CD4-positive, alpha-beta T cell (primary cell): ENCODE data around the gene ZNF37A. TPM values are rescaled to one million over a fixed set of nuclear protein-coding genes. Genes with fewer than 3 reads are reported as not detected.

Source experiments
- ATAC-seq: fragments of 200-7000 bp; cut with Tn5 transposase; one replicate; pipeline ENCODE4 v1.10.0; 2022; ENCODE audit warnings: mild to moderate bottlenecking; ENCODE audit not compliant: poor library complexity
- CTCF ChIA-PET: fragments of 350-600 bp; sonication (Branson Sonifier 250); formaldehyde crosslinking; loops from one replicate; lab custom pipeline; 2021; ENCODE audit warnings: antibody characterized with exemption, inconsistent platforms; lab: Charles Lee
- POLR2A ChIA-PET: fragments of 350-600 bp; sonication (Branson Sonifier 250); formaldehyde crosslinking; loops from one replicate; lab custom pipeline; 2021; ENCODE audit warnings: antibody characterized with exemption, inconsistent platforms; lab: Charles Lee
- DNase-seq, 14 experiments: peaks; one replicate each; pipeline ENCODE4 v3.0.0-alpha.2; 2013 to 2020; ENCODE audit warnings: mixed read lengths in 2 of 14
- H3K27ac ChIP-seq, 2 donors: one replicate each; pipeline versions ENCODE4 v1.5.1 to v1.7.0; 2013; ENCODE audit warnings: low read length in 2 of 2, low read depth in 1 of 2, mild to moderate bottlenecking in 1 of 2
- H3K27me3 ChIP-seq, 2 experiments: 1 replicate in 1 of 2; 2 replicates in 1 of 2; pipeline versions ENCODE4 v1.6.1 to v1.7.0; 2013; ENCODE audit warnings: low read length in 2 of 2, control low read depth in 1 of 2, mild to moderate bottlenecking in 1 of 2, moderate library complexity in 1 of 2; ENCODE audit not compliant: insufficient read depth in 2 of 2, control insufficient read depth in 1 of 2
- H3K36me3 ChIP-seq: one replicate; pipeline ENCODE4 v1.6.1; 2013; ENCODE audit warnings: low read length, control low read depth; ENCODE audit not compliant: insufficient read depth
- H3K4me1 ChIP-seq: one replicate; pipeline ENCODE4 v1.6.1; 2013; ENCODE audit warnings: low read length, control low read depth; ENCODE audit not compliant: insufficient read depth
- H3K4me3 ChIP-seq: one replicate; pipeline ENCODE4 v1.5.1; 2013; ENCODE audit warnings: mild to moderate bottlenecking, low read length, moderate library complexity
- H3K9me3 ChIP-seq, 2 experiments: 1 replicate in 1 of 2; 2 replicates in 1 of 2; pipeline versions ENCODE4 v1.6.1 to v1.7.0; 2013; ENCODE audit warnings: low read length in 2 of 2, mild to moderate bottlenecking in 2 of 2, control low read depth in 1 of 2, moderate library complexity in 1 of 2; ENCODE audit not compliant: control insufficient read depth in 1 of 2, insufficient read depth in 1 of 2
- H3K27ac Mint-ChIP-seq: one replicate; pipeline ENCODE4 v1.8.0; 2020; ENCODE audit warnings: mixed read lengths
- H3K27me3 Mint-ChIP-seq: one replicate; pipeline ENCODE4 v1.8.0; 2021; ENCODE audit warnings: mixed read lengths
- H3K36me3 Mint-ChIP-seq: one replicate; pipeline ENCODE4 v1.8.0; 2021; ENCODE audit warnings: low read depth, mixed read lengths
- H3K4me1 Mint-ChIP-seq: one replicate; pipeline ENCODE4 v1.8.0; 2021; ENCODE audit warnings: low read depth, mixed read lengths
- H3K4me3 Mint-ChIP-seq: one replicate; pipeline ENCODE4 v1.8.0; 2020; ENCODE audit warnings: mild to moderate bottlenecking, mixed read lengths
- H3K9me3 Mint-ChIP-seq: one replicate; pipeline ENCODE4 v1.8.0; 2020; ENCODE audit warnings: mixed read lengths
- intact Hi-C, 2 experiments: fragments of 100-400 bp; cut with DNase I in 1 of 2; cut with micrococcal nuclease in 1 of 2; formaldehyde crosslinking; loops; one replicate each; pipeline versions ENCODE4 v1.15.1 to v1.9.0; 2023 to 2025; cut with DNase I, micrococcal nuclease
- total RNA-seq, 174 experiments: library from RNA in 2 of 174; stranded (reverse) in 2 of 174; gene quantifications; one replicate each; pipeline ENCODE4 v1.2.3 and lab custom pipeline; 2021 to 2026
- TF ChIP-seq, protein P1 (sequence below): fragments of 200-600 bp; IDR thresholded peaks from one replicate; pipeline ENCODE4 v1.8.0; 2022; ENCODE audit warnings: antibody characterized with exemption, mild to moderate bottlenecking

ZNF37A gene
- total RNA-seq, 2 experiments from 2014 or later = 14.7 to 15.4 TPM

DNA sequence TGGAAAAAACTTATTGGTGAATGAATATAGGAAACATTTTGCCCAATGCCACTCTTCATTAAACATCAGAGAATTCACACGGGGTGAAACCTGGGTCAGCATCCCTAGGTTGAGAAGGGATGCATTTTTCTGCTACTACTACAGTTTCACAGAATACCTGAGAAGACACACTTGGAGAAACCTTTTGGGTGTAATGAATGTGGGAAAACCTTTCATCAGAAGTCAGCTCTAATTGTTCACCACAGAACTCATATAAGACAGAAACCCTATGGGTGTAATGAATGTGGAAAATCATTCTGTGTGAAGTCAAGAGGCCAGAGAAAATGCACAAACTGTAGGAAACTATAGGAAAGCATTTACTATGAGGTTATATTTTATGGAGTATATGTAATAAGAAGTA is 24.9 kb downstream of the ZNF37A start:
- Histone ChIP-seq H3K27ac (no peak overlapping the region), H3K27me3 (no peaks in the 10 kb centered on the region), H3K4me1 (no peaks in the 10 kb centered on the region), H3K36me3 (peaks cover 36% of the 10 kb centered on the region), H3K9me3 (peaks cover 38 to 100% of the 10 kb centered on the region in 2 experiments), H3K4me3 (no peak overlapping the region)
- no peak for ATAC-seq
- ChIA-PET POLR2A (no interaction called here), CTCF (no interaction called here)
- no peak overlapping the region for H3K27ac Mint-ChIP-seq
- no peaks in the 10 kb centered on the region for H3K27me3 Mint-ChIP-seq
- no peak overlapping the region for H3K4me3 Mint-ChIP-seq
- no peak for DNase-seq
- intact Hi-C loops = loop anchor here in 1 of 2 experiments (5.0 kb wide), 1 partner anchor 52 kb away; no protein-coding TSS in a partner anchor
- no peaks in the 10 kb centered on the region for H3K4me1 Mint-ChIP-seq
- H3K36me3 Mint-ChIP-seq = peaks cover 90% of the 10 kb centered on the region
- H3K9me3 Mint-ChIP-seq = peaks cover 24% of the 10 kb centered on the region
- TF ChIP-seq, protein P1, sequence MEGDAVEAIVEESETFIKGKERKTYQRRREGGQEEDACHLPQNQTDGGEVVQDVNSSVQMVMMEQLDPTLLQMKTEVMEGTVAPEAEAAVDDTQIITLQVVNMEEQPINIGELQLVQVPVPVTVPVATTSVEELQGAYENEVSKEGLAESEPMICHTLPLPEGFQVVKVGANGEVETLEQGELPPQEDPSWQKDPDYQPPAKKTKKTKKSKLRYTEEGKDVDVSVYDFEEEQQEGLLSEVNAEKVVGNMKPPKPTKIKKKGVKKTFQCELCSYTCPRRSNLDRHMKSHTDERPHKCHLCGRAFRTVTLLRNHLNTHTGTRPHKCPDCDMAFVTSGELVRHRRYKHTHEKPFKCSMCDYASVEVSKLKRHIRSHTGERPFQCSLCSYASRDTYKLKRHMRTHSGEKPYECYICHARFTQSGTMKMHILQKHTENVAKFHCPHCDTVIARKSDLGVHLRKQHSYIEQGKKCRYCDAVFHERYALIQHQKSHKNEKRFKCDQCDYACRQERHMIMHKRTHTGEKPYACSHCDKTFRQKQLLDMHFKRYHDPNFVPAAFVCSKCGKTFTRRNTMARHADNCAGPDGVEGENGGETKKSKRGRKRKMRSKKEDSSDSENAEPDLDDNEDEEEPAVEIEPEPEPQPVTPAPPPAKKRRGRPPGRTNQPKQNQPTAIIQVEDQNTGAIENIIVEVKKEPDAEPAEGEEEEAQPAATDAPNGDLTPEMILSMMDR = no peak

DNA sequence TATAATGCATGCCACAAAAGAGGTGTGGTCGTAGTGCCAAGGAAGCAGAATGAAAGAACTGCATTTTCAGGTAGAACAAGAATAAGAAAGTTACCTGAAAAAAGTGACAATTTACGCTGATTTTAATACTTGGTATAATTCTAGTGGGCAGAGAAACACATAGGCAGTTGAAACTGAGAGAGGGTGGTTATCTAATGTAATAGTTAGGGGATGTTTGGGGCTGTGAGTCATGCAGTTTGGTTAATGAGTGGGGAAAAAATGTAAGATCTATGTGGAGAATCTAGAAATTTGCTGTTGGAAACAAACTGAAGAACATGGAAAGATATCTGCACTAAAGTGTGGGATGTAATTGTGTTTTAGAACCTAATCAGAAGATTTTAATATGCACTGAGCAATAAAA is 33.7 kb downstream of the ZNF37A start:
- Mint-ChIP-seq H3K9me3 (peaks cover 25% of the 10 kb centered on the region), H3K27me3 (no peaks in the 10 kb centered on the region), H3K27ac (no peak overlapping the region), H3K4me1 (no peaks in the 10 kb centered on the region), H3K4me3 (no peak overlapping the region), H3K36me3 (peaks cover 45% of the 10 kb centered on the region)
- intact Hi-C loops = no loop called here
- no peak for ATAC-seq
- no peak overlapping the region for H3K27ac ChIP-seq
- TF ChIP-seq, protein P1 = no peak
- no peak overlapping the region for H3K4me3 ChIP-seq
- POLR2A ChIA-PET = no interaction called here
- no peaks in the 10 kb centered on the region for H3K27me3 ChIP-seq
- no peak for DNase-seq
- no peaks in the 10 kb centered on the region for H3K36me3 ChIP-seq
- H3K9me3 ChIP-seq = peaks cover 14 to 90% of the 10 kb centered on the region in 2 experiments
- no peaks in the 10 kb centered on the region for H3K4me1 ChIP-seq
- CTCF ChIA-PET = no interaction called here

DNA sequence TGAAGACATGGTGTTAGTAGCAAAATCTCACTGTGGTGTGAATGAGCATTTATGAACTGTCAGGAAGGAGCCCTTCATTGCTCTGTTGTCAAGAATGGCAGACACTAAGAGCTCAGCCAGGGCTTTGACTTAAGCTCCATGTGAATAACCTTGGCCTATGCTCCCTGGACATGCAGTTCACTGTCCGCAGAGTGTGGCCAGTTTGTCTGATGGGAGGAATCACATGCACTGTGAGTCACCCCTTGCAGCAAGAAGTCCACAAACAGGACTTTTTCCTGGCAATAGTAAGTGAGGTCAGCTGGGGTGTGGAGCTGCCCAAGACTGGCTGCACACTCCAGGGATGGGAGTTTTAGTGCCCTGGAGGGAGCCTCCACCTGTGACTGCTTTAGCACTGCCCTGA is 49.5 kb downstream of the ZNF37A start:
- H3K4me3 Mint-ChIP-seq = no peak overlapping the region
- ChIA-PET CTCF (no interaction called here), POLR2A (no interaction called here)
- intact Hi-C loops = no loop called here
- TF ChIP-seq, protein P1 = no peak
- H3K9me3 Mint-ChIP-seq = peaks cover 21% of the 10 kb centered on the region
- H3K27ac ChIP-seq = no peak overlapping the region
- no peaks in the 10 kb centered on the region for H3K4me1 ChIP-seq
- ATAC-seq (no peak), DNase-seq (no peak)
- H3K36me3 ChIP-seq = no peaks in the 10 kb centered on the region
- H3K27me3 Mint-ChIP-seq = no peaks in the 10 kb centered on the region
- no peaks in the 10 kb centered on the region for H3K4me1 Mint-ChIP-seq
- H3K36me3 Mint-ChIP-seq = peaks cover 4% of the 10 kb centered on the region
- H3K27ac Mint-ChIP-seq = no peak overlapping the region
- peaks cover 0 to 6% of the 10 kb centered on the region in 2 experiments for H3K9me3 ChIP-seq
- no peaks in the 10 kb centered on the region for H3K27me3 ChIP-seq
- no peak overlapping the region for H3K4me3 ChIP-seq
